ENCODE measurements around the gene SPATA3. TPM values are rescaled to one million over a fixed set of nuclear protein-coding genes. Genes with fewer than 3 reads are reported as not detected.
A peak's percentile ranks its signal among the peaks of the same experiment; 100 is the strongest.

The SPATA3 gene
- total and polyA plus RNA-seq, 2 experiments from 2014 or later, result not detected

DNA sequence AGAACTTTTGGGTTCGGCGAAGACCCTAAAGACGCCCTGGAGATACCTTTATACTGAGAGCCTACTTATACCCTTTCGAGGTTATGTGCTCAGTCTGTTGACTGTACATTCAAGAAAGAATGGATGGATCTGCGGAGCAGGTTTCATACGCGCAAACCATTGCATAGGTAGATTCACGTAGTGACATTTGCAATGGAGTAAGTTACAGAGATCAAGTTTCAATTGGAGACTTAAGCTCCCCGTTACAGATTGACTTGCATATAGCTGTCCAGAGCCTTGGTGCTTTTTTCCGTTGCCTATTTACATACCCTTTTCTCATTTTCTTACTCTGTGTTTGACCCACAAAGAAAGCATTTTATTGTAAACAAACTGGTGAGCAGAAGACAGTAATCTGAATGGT lies 61.7 kb downstream of the SPATA3 start:
- Mint-ChIP-seq H3K4me3 (peak overlapping the region; percentile 93), H3K27me3 (ENCODE audit: insufficient read depth, low read depth, poor library complexity) (peaks cover 8% of the 10 kb centered on the region), H3K36me3 (ENCODE audit: low read depth) (peaks cover 16% of the 10 kb centered on the region), H3K4me1 (peaks cover 18% of the 10 kb centered on the region), H3K27ac (peak overlapping the region; percentile 93), H3K9me3 (no peaks in the 10 kb centered on the region)
- DNase-seq (ENCODE audit: low spot score) (no peak), ATAC-seq (no peak)
- peaks cover 39% of the 10 kb centered on the region for H4K20me1 ChIP-seq (replicated peaks; ENCODE audit: insufficient read depth)
- H3K27me3 ChIP-seq (ENCODE audit: insufficient read depth), result peaks cover 9% of the 10 kb centered on the region; the same call in 1 of the 2 replicates
- H3K4me1 ChIP-seq (ENCODE audit: insufficient read depth), result peaks cover 15% of the 10 kb centered on the region
- H3K4me2 ChIP-seq, result peak overlapping the region; percentile 97
- no peak overlapping the region for H2AFZ ChIP-seq
- no peaks in the 10 kb centered on the region for H3K9me2 ChIP-seq (ENCODE audit: insufficient read depth)
- H3K36me3 ChIP-seq (ENCODE audit: insufficient read depth), result peaks cover 10% of the 10 kb centered on the region; the same call in 1 of the 2 replicates
- peaks cover 56% of the 10 kb centered on the region for H3K79me2 ChIP-seq (replicated peaks; ENCODE audit: insufficient read depth)
- TF ChIP-seq ZNF331 (CRISPR knock-in tag; IDR thresholded peaks at IDR 0.05; ENCODE audit: low read depth) (no peak), EZH2phosphoT487 (IDR thresholded peaks at IDR 0.05; ENCODE audit: unreplicated experiment) (no peak), CREB1 (CRISPR knock-in tag; IDR thresholded peaks at IDR 0.05; ENCODE audit: low read depth) (no peak), POLR2AphosphoS5 (IDR thresholded peaks at IDR 0.05; ENCODE audit: low read depth) (no peak)
- peak overlapping the region; percentile 97 for H3K4me3 ChIP-seq
- H3F3A ChIP-seq (replicated peaks; ENCODE audit: low read depth), result no peaks in the 10 kb centered on the region
- H3K27ac ChIP-seq (ENCODE audit: low read depth), result peak overlapping the region; percentile 70; the same call in 1 of the 2 replicates

Other genes with a start within 250 kb of the SPATA3 start
- gene ITM2C, start 131.2 kb upstream of the SPATA3 start, total RNA-seq (2014; rRNA removed; shearing (Covaris generic)), result 314 and 367 TPM in 2 replicates
- 240 and 241 TPM in 2 replicates for gene ITM2C, start 131.2 kb upstream of the SPATA3 start, polyA plus RNA-seq (2016; fragmentation: Nextera tagmentation; extraction: Ambion mirVana)
- gene GPR55, start 70.9 kb upstream of the SPATA3 start, total RNA-seq (2014; rRNA removed; shearing (Covaris generic)), result not detected in 2 replicates
- gene GPR55, start 70.9 kb upstream of the SPATA3 start, polyA plus RNA-seq (2016; fragmentation: Nextera tagmentation; extraction: Ambion mirVana), result not detected in 2 replicates
- 1.3 and 1.4 TPM in 2 replicates for gene C2orf72, start 41.4 kb downstream of the SPATA3 start, total RNA-seq (2014; rRNA removed; shearing (Covaris generic))
- gene C2orf72, start 41.4 kb downstream of the SPATA3 start, polyA plus RNA-seq (2016; fragmentation: Nextera tagmentation; extraction: Ambion mirVana), result 0.17 and 0.37 TPM in 2 replicates
- 148 and 180 TPM in 2 replicates for gene PSMD1, start 60.7 kb downstream of the SPATA3 start, total RNA-seq (2014; rRNA removed; shearing (Covaris generic))
- gene PSMD1, start 60.7 kb downstream of the SPATA3 start, polyA plus RNA-seq (2016; fragmentation: Nextera tagmentation; extraction: Ambion mirVana), result 156 and 177 TPM in 2 replicates
- gene HTR2B, start 128.9 kb downstream of the SPATA3 start, total RNA-seq (2014; rRNA removed; shearing (Covaris generic)), result not detected in 2 replicates
- gene HTR2B, start 128.9 kb downstream of the SPATA3 start, polyA plus RNA-seq (2016; fragmentation: Nextera tagmentation; extraction: Ambion mirVana), result 0.16 and 0.47 TPM in 2 replicates
- 56.0 and 63.6 TPM in 2 replicates for gene ARMC9, start 202.5 kb downstream of the SPATA3 start, total RNA-seq (2014; rRNA removed; shearing (Covaris generic))
- gene ARMC9, start 202.5 kb downstream of the SPATA3 start, polyA plus RNA-seq (2016; fragmentation: Nextera tagmentation; extraction: Ambion mirVana), result 24.4 and 29.2 TPM in 2 replicates